Neural cell (in vitro differentiated cells): Measurements from ENCODE around the gene DLG2. TPM values are rescaled to one million over a fixed set of nuclear protein-coding genes. Genes with fewer than 3 reads are reported as not detected.

Experiments used
- H2AFZ ChIP-seq: fragments of 200-600, 300-800 bp; sonication (generic), shearing (Covaris generic); 2 replicates; pipeline ENCODE4 v1.6.0; 2014; ENCODE audit warnings: low read depth, mild to moderate bottlenecking, antibody characterized with exemption, low read length, moderate library complexity
- H3F3A ChIP-seq: fragments of 200-600 bp; shearing (Covaris generic); 2 replicates; pipeline ENCODE4 v1.6.1; 2016; ENCODE audit warnings: mild to moderate bottlenecking, moderate library complexity, mixed read lengths, antibody characterized with exemption, low read length; ENCODE audit not compliant: insufficient read depth, poor library complexity, severe bottlenecking
- H3K27ac ChIP-seq: fragments of 200-600, 300-800 bp; sonication (generic), shearing (Covaris generic); 2 replicates; pipeline ENCODE4 v1.5.1; 2014; ENCODE audit warnings: mild to moderate bottlenecking, low read length, moderate library complexity
- H3K27me3 ChIP-seq: fragments of 300-800, 200-600 bp; sonication (generic), shearing (Covaris generic); 2 replicates; pipeline ENCODE4 v1.6.0; 2014; ENCODE audit warnings: mild to moderate bottlenecking, low read depth, low read length, moderate library complexity; ENCODE audit not compliant: insufficient read depth
- H3K36me3 ChIP-seq: fragments of 300-800, 200-600 bp; sonication (generic), shearing (Covaris generic); 2 replicates; pipeline ENCODE4 v1.5.1; 2014; ENCODE audit warnings: mild to moderate bottlenecking, antibody characterized with exemption, low read length, moderate library complexity; ENCODE audit not compliant: insufficient read depth
- H3K4me2 ChIP-seq: fragments of 300-800, 200-600 bp; sonication (generic), shearing (Covaris generic); 2 replicates; pipeline ENCODE4 v1.6.0; 2014; ENCODE audit warnings: mild to moderate bottlenecking, low read length
- H3K4me3 ChIP-seq: fragments of 300-800, 200-600 bp; sonication (generic), shearing (Covaris generic); 2 replicates; pipeline ENCODE4 v1.5.1; 2014; ENCODE audit warnings: mild to moderate bottlenecking, low read length, moderate library complexity
- H3K79me2 ChIP-seq: fragments of 200-600 bp; shearing (Covaris generic); replicated peaks from 2 replicates; pipeline ENCODE4 v1.6.0; 2014; ENCODE audit warnings: mild to moderate bottlenecking, low read length, moderate library complexity; ENCODE audit not compliant: insufficient read depth
- H3K9ac ChIP-seq: fragments of 300-800, 200-600 bp; sonication (generic), shearing (Covaris generic); 2 replicates; pipeline ENCODE4 v1.6.1; 2016; ENCODE audit warnings: mild to moderate bottlenecking, low read length, mixed read lengths
- H3K9me2 ChIP-seq: fragments of 200-600 bp; shearing (Covaris generic); 2 replicates; pipeline ENCODE4 v1.6.1; 2016; ENCODE audit warnings: mild to moderate bottlenecking, low read length, mixed read lengths; ENCODE audit not compliant: insufficient read depth
- H3K9me3 ChIP-seq: fragments of 200-600, 300-800 bp; sonication (generic), shearing (Covaris generic); 2 replicates; pipeline ENCODE4 v1.6.1; 2016; ENCODE audit warnings: mild to moderate bottlenecking, mixed run types, low read length, moderate library complexity, mixed read lengths
- H4K20me1 ChIP-seq: fragments of 200-600 bp; shearing (Covaris generic); 2 replicates; pipeline ENCODE4 v1.6.1; 2016; ENCODE audit warnings: mild to moderate bottlenecking, mixed run types; ENCODE audit not compliant: insufficient read depth
- EP300 ChIP-seq: fragments of 450-650 bp; conservative IDR thresholded peaks from 2 replicates; pipeline ENCODE4 v1.6.1; 2014; ENCODE audit warnings: antibody characterized with exemption, mild to moderate bottlenecking, moderate library complexity; ENCODE audit not compliant: poor library complexity, severe bottlenecking
- EZH2 ChIP-seq: fragments of 200-600, 300-800 bp; shearing (Covaris generic), sonication (generic); IDR thresholded peaks from 2 replicates; pipeline ENCODE4 v1.6.1; 2014; ENCODE audit warnings: antibody characterized with exemption, low read length, borderline replicate concordance, mild to moderate bottlenecking; ENCODE audit not compliant: insufficient read depth, poor library complexity, severe bottlenecking
- MXI1 ChIP-seq: fragments of 450-650 bp; conservative IDR thresholded peaks from 2 replicates; pipeline ENCODE4 v1.6.1; 2014; ENCODE audit warnings: antibody characterized with exemption, mild to moderate bottlenecking; ENCODE audit not compliant: poor library complexity, severe bottlenecking
- POLR2AphosphoS5 ChIP-seq: IDR thresholded peaks from 2 replicates; pipeline ENCODE4 v1.6.1; 2012
- RAD21 ChIP-seq: fragments of 450-650 bp; conservative IDR thresholded peaks from 2 replicates; pipeline ENCODE4 v1.6.1; 2014; ENCODE audit warnings: antibody characterized with exemption, mild to moderate bottlenecking, moderate library complexity
- SMC3 ChIP-seq: fragments of 450-650 bp; conservative IDR thresholded peaks from 2 replicates; pipeline ENCODE4 v1.6.1; 2014; ENCODE audit warnings: antibody characterized with exemption, mild to moderate bottlenecking, moderate library complexity; ENCODE audit not compliant: poor library complexity
- TAF1 ChIP-seq: IDR thresholded peaks from 2 replicates; pipeline ENCODE4 v1.6.1; 2012; ENCODE audit warnings: low read depth
- polyA plus RNA-seq: library from polyadenylated mRNA; depleted of rRNA; stranded (reverse); fragments of >200 nt; gene quantifications from 2 replicates; pipeline ENCODE4 v1.2.3, GENCODE V29; 2014
- TF ChIP-seq, protein P1 (sequence below): fragments of 450-650 bp; IDR thresholded peaks from 2 replicates; pipeline ENCODE4 v1.5.1; 2014; ENCODE audit warnings: antibody characterized with exemption, mild to moderate bottlenecking, moderate library complexity; ENCODE audit not compliant: poor library complexity, severe bottlenecking

The DLG2 gene
- polyA plus RNA-seq, 1 donor from 2014 or later = 179 TPM

DNA sequence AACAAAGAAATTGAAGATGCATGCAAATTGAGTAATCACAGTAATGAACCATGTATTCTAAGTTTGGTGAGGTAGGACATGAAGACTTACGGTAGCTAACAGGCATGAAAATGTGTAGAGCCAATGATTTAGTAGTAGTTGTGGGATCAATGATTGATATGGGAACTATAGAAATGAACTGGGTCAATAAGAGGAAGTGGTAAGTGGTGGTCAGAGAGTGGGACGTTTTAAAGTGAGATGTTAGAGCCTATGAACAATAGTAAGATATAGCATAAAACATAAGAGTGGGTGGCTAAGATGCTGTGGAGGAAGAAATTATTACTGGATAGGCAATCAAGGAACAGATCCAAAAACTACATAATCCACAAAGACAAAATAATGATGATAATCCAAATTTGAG, 45.0 kb downstream of the DLG2 start:
- no peaks in the 10 kb centered on the region for H3K9me3 ChIP-seq
- H3K27me3 ChIP-seq = no peaks in the 10 kb centered on the region
- H3K79me2 ChIP-seq = no peaks in the 10 kb centered on the region
- no peak overlapping the region for H2AFZ ChIP-seq
- H3K36me3 ChIP-seq = no peaks in the 10 kb centered on the region
- TF ChIP-seq, protein P1, sequence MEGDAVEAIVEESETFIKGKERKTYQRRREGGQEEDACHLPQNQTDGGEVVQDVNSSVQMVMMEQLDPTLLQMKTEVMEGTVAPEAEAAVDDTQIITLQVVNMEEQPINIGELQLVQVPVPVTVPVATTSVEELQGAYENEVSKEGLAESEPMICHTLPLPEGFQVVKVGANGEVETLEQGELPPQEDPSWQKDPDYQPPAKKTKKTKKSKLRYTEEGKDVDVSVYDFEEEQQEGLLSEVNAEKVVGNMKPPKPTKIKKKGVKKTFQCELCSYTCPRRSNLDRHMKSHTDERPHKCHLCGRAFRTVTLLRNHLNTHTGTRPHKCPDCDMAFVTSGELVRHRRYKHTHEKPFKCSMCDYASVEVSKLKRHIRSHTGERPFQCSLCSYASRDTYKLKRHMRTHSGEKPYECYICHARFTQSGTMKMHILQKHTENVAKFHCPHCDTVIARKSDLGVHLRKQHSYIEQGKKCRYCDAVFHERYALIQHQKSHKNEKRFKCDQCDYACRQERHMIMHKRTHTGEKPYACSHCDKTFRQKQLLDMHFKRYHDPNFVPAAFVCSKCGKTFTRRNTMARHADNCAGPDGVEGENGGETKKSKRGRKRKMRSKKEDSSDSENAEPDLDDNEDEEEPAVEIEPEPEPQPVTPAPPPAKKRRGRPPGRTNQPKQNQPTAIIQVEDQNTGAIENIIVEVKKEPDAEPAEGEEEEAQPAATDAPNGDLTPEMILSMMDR = no peak
- TF ChIP-seq MXI1 = no peak
- no peak for TF ChIP-seq EP300
- no peak for TF ChIP-seq TAF1
- no peak for TF ChIP-seq RAD21
- no peak for TF ChIP-seq POLR2AphosphoS5
- TF ChIP-seq SMC3 = no peak
- TF ChIP-seq EZH2 = no peak
- no peak overlapping the region for H3K4me3 ChIP-seq
- H3K27ac ChIP-seq = no peak overlapping the region
- no peak overlapping the region for H3K9ac ChIP-seq
- H3F3A ChIP-seq = no peaks in the 10 kb centered on the region
- H3K4me2 ChIP-seq = no peak overlapping the region
- no peaks in the 10 kb centered on the region for H4K20me1 ChIP-seq
- H3K9me2 ChIP-seq = no peaks in the 10 kb centered on the region

GRCh38 chr11:85575388-85575787, 51.8 kb downstream of the DLG2 start:
- H3K4me3 ChIP-seq = no peak overlapping the region
- H4K20me1 ChIP-seq = no peaks in the 10 kb centered on the region
- H3K9me2 ChIP-seq = no peaks in the 10 kb centered on the region
- H3K79me2 ChIP-seq = no peaks in the 10 kb centered on the region
- no peak overlapping the region for H2AFZ ChIP-seq
- no peaks in the 10 kb centered on the region for H3K9me3 ChIP-seq
- no peaks in the 10 kb centered on the region for H3K27me3 ChIP-seq
- no peak overlapping the region for H3K4me2 ChIP-seq
- no peak overlapping the region for H3K27ac ChIP-seq
- no peak overlapping the region for H3K9ac ChIP-seq
- H3K36me3 ChIP-seq = no peaks in the 10 kb centered on the region
- no peaks in the 10 kb centered on the region for H3F3A ChIP-seq
- no peak for TF ChIP-seq MXI1
- TF ChIP-seq TAF1 = no peak
- no peak for TF ChIP-seq EZH2
- TF ChIP-seq SMC3 = no peak

GRCh38 chr11:85572056-85572455, 55.1 kb downstream of the DLG2 start:
- H3K79me2 ChIP-seq = no peaks in the 10 kb centered on the region
- H3K27me3 ChIP-seq = no peaks in the 10 kb centered on the region
- H3K27ac ChIP-seq = no peak overlapping the region

More at GRCh38 chr11:85572056-85572455, 55.1 kb downstream of the DLG2 start:
- no peaks in the 10 kb centered on the region for H3K9me2 ChIP-seq
- TF ChIP-seq POLR2AphosphoS5 (no peak), TAF1 (no peak), EZH2 (no peak), MXI1 (no peak), RAD21 (no peak), EP300 (no peak)
- no peak overlapping the region for H3K9ac ChIP-seq
- H3K4me3 ChIP-seq = no peak overlapping the region
- H3K36me3 ChIP-seq = no peaks in the 10 kb centered on the region
- H3F3A ChIP-seq = no peaks in the 10 kb centered on the region
- H3K9me3 ChIP-seq = no peaks in the 10 kb centered on the region
- no peak overlapping the region for H3K4me2 ChIP-seq
- no peaks in the 10 kb centered on the region for H4K20me1 ChIP-seq
- H2AFZ ChIP-seq = no peak overlapping the region
